ENCODE measurements around the gene CCN5.
"Not testable (repeated sequence)": the region's sequence is repeated elsewhere in the genome, so short reads cannot be mapped to it uniquely, and the experiment has no call there.

CCN5 gene, protein sequence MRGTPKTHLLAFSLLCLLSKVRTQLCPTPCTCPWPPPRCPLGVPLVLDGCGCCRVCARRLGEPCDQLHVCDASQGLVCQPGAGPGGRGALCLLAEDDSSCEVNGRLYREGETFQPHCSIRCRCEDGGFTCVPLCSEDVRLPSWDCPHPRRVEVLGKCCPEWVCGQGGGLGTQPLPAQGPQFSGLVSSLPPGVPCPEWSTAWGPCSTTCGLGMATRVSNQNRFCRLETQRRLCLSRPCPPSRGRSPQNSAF

GRCh38 chr20:44714701-44715498, at the start of gene CCN5:
TSS of gene CCN5 (plus strand) at chr20:44715369. CDS start at chr20:44715391, 22 bp downstream.
- no peak for DNase-seq

DNA sequence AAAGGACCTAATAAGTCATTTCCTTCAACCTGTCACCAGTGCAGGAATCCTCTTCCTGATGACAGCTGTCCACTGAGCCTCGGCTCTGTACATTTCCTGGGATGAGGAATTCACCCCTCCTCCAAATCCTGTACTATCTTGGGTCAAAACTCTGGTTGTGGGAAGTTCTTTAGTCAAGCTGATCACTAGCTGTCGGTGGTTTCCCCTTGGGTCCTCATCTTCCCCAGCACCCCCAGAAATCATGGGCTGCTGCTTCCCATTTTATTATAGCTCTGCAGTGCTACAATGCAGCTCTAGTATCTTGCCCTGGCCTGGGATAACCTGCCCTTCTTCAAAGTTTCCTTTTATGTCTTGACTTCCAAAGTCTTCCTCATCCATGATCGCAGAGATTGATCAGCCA, 49.1 kb upstream of the CCN5 start:
- DNase-seq, result no peak

- DNase-seq, result not testable (repeated sequence)
Observed at GRCh38 chr20:44670851-44671250, 44.3 kb upstream of the CCN5 start.

DNA sequence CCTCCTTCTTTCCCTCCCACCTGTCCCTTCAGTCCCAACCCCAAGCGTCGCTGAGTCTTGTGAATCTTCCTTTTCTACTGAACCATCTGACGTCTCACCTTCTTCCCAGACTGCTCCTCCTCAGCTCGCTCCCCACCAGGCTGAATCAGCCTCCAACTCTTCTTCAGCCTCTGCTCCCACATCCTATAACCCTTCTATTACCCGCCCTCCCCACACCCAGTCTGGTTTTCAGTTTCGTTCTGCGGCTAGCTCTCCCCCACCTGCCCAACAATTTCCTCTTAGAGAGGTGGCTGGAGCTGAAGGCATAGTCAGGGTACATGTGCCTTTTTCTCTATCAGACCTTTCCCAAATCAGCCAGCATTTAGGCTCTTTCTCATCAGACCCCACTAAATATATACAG, 43.6 kb upstream of the CCN5 start:
- not testable (repeated sequence) for DNase-seq

DNA sequence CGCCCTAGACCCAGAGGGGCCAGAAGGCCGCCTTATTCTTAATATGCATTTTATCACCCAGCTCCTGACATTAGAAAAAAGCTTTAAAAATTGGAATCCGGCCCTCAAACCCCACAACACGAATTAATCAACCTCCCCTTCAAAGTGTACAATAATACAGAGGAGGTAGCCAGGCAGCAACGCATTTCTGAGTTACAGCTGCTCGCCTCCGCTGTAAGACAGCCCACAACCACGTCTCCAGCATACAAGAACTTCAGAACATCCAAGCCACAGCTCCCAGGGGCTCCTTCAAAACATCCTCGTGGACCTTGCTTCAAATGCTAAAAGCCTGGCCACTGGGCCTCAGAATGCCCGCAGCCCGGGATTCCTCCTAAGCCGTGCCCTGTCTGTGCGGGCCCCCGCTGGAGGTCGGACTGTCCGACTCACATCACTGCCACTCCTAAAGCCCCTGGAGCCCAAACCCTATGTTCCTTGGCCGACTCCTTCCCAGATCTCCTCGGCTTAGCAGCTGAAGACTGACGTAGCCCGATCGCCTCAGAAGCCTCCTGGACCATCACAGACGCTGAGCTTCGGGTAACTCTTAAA, 42.8 kb upstream of the CCN5 start:
- not testable (repeated sequence) for DNase-seq

DNA sequence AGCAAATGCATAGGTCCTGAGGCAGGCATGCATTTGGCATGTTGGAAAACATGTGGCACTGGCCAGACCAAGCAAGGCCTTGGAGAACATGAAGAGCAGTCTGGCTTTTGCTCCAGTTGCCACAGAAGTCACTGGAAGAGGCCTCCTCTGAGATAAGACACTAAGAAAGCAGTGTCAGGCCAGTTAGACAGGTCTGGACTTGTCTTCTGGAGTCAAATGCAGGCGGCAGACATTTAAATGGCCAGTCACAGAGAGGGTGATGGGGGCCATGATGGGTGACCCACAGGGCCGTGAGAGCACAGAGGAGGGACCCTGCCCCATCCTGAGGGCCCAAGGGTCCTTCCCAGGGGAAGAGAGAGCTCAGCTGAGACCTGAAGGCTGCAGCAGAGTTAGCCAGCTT, 36.9 kb upstream of the CCN5 start:
- peak; percentile 63 to 64 for DNase-seq

DNA sequence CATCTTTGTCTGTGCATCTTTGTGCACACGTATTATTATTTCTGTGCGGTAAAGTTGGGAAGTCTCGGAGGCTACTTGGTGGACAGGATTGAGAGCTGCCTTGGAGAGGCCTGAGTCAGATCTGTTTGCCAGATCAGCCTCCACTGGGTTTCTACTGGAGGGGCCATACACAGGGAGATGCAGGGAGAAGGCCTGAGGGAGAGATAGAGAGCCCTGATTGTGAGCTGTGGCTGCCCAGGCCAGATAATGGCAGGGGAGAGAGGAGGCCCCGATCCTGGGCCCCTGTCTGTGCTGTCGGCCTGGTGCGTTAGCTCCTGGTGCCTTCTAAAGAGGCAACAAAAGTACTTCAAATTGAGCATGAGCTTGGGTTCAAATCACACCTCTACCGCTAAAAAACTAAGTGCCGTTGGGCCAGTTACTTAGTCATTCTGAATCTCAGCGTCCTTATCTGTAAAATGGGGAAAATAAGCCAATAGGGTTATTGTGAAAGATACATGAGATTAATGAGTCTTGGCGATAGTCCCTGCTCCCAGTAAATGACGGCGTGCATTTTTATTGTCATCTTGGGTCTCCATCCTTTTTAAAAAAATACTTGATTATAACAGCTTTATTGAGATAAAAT, 36.1 kb upstream of the CCN5 start:
- no peak for DNase-seq

- no peak for DNase-seq
Observed at GRCh38 chr20:44681796-44682566, 33.2 kb upstream of the CCN5 start.

GRCh38 chr20:44683263-44684046, 31.7 kb upstream of the CCN5 start:
- DNase-seq, result peak; percentile 74 to 89

DNA sequence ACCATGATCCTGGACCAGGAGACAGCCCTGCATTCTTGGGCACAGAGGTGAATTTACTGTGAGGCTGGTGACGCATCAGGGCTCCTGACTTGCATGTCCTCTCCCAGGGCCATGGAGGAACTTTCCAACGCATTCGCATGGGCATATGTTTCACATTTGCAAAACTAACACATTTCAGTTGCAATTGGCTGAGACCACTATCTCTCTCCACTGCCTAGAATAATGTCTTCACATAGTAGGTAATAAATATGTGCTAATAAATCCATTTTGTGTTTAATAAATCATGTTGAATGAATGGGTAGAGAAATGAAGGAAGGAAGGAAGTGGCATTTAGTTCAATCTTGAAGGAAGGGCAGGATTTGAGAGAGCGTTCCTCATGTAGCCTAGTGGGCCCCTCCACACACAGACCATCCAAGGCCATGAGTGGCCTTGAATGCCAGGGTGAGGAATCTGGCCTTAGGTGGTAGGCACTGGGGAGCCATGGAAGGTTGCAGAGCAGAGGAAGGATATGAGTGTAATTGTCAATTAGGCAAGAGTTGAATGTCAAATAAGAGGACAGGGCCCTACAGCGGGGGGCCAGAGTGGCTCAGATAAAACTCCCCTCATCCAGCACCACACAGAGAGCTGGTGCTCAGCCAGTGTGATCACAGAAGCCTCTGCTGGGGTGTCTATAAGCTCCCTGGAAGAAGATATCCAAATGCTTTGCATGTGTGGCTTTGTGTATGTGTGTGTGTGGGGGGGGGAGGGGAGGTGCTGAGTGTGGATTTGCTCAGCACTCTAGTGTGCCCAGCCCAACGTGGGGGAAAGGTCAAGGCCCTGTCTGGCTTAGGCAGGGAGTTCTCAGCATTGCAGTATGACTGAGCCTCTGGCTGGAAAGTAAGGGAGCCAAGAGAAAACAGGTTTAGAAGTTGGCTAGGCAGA, 30.9 kb upstream of the CCN5 start:
- peak; percentile 41 to 63 for DNase-seq

- DNase-seq, result no peak
Observed at GRCh38 chr20:44686934-44687333, 28.2 kb upstream of the CCN5 start.

- no peak for DNase-seq
Observed at GRCh38 chr20:44688053-44688625, 27.0 kb upstream of the CCN5 start.

DNA sequence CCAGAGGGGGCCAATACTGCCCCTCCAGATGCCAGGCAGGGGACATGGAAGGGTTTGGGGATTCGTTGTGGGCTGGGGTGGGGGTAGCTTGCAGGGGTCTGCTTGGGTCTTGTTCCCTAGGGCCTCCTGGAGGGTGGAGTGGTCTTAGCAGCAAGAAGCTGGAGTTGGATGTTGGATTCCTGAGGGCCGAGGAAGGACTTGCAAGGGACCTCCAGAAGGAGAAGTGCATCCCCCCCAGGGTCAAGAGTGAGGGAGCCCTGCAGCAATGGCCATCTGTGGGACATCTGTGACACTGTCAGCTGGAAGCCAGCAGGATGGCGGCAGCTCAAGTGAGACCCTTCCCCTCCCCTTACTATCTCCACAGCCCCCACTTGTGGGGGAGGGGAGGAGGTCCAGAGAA, 25.4 kb upstream of the CCN5 start:
- no peak for DNase-seq

- no peak for DNase-seq
Observed at GRCh38 chr20:44690781-44691423, 24.3 kb upstream of the CCN5 start.

- no peak for DNase-seq
Observed at GRCh38 chr20:44691424-44692423, 23.4 kb upstream of the CCN5 start.

DNA sequence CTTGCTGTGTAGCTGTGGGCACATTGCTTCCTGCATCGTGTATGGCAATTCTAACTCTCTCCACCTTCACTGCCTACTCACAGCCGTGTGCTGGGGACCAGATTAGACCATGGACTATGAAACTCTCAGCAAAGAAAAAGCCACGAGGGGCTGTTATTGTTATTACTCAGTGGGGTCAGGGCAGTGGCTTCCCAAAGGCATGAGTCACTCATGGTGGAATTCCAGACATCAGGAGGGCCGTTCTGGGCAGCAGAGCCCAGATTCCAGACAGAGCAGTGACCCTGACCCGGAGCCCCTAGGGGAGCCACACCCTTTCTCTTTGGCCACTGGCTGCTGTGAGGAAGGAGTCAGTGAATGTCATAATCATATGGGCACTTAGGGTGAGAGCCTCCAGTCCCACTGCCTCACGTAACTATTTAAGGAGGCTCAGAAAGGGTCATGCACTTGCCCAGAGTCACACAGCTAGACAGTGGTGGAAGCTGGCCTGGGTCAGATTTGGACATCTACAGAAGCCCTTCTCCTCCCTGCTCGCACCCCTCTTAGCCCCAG, 22.2 kb upstream of the CCN5 start:
- DNase-seq, result no peak

DNA sequence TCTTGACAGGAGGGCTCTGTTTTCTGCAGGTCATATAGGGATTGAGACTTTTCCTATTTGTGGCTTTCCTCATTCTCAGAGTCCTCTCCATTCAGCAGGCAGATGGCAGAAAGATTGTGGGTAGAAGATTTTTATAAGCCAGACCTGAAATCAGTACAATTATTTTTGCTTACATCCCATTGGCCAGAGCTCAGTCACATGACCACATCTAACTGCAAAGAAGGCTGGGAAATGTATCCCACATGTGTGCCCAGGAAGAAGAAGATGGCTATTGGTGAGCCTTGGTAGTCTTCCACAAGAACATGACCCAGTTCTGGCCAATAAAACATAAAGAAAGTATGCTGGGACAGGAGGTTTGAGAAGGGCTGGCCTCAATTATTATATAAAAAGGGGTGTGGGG, 21.5 kb upstream of the CCN5 start:
- no peak for DNase-seq

GRCh38 chr20:44694159-44694558, 21.0 kb upstream of the CCN5 start:
- DNase-seq, result no peak
